Measurements from ENCODE around the gene PTPRD. TPM values are rescaled to one million over a fixed set of nuclear protein-coding genes. Genes with fewer than 3 reads are reported as not detected.

Gene PTPRD
- total RNA-seq, 1 donor from 2014 or later: 6.1 TPM

- intact Hi-C loops (cut with micrococcal nuclease): no loop called here
- ATAC-seq (peak; percentile 37), DNase-seq (no peak)
Observed at GRCh38 chr9:8649807-8650206, 1963.0 kb downstream of the PTPRD start.

- intact Hi-C loops (cut with micrococcal nuclease): no loop called here
- DNase-seq (no peak), ATAC-seq (no peak)
Observed at GRCh38 chr9:8649160-8649559, 1963.6 kb downstream of the PTPRD start.

- no peak for DNase-seq
- intact Hi-C loops (cut with micrococcal nuclease): no loop called here
Observed at GRCh38 chr9:8648271-8648845, 1964.4 kb downstream of the PTPRD start.

GRCh38 chr9:8647824-8648223, 1965.0 kb downstream of the PTPRD start:
- intact Hi-C loops (cut with micrococcal nuclease): no loop called here
- ATAC-seq (no peak), DNase-seq (no peak)

More at GRCh38 chr9:8648271-8648845, 1964.4 kb downstream of the PTPRD start:
- no peak for ATAC-seq

- DNase-seq (no peak), ATAC-seq (no peak)
- intact Hi-C loops (cut with micrococcal nuclease): no loop called here
Observed at GRCh38 chr9:8644571-8644970, 1968.2 kb downstream of the PTPRD start.

- intact Hi-C loops (cut with micrococcal nuclease): no loop called here
- ATAC-seq (no peak), DNase-seq (no peak)
Observed at GRCh38 chr9:8643896-8644295, 1968.9 kb downstream of the PTPRD start.

- DNase-seq (no peak), ATAC-seq (no peak)
- intact Hi-C loops (cut with micrococcal nuclease): no loop called here
Observed at GRCh38 chr9:8643464-8643863, 1969.3 kb downstream of the PTPRD start.

- intact Hi-C loops (cut with micrococcal nuclease): no loop called here
- ATAC-seq (no peak), DNase-seq (no peak)
Observed at GRCh38 chr9:8640761-8641160, 1972.0 kb downstream of the PTPRD start.

- ATAC-seq (no peak), DNase-seq (no peak)
- intact Hi-C loops (cut with micrococcal nuclease): no loop called here
Observed at GRCh38 chr9:8637626-8638025, 1975.2 kb downstream of the PTPRD start.

GRCh38 chr9:8633784-8634183, 1979.0 kb downstream of the PTPRD start:
- DNase-seq (no peak), ATAC-seq (no peak)
- intact Hi-C loops (cut with micrococcal nuclease): no loop called here

GRCh38 chr9:8632493-8632892, 1980.3 kb downstream of the PTPRD start:
- intact Hi-C loops (cut with micrococcal nuclease): no loop called here
- ATAC-seq: no peak
- no peak for DNase-seq

GRCh38 chr9:8628791-8629190, 1984.0 kb downstream of the PTPRD start:
- ATAC-seq (peak; percentile 61), DNase-seq (no peak)
- intact Hi-C loops (cut with micrococcal nuclease): no loop called here

GRCh38 chr9:8627976-8628679, 1984.7 kb downstream of the PTPRD start:
- intact Hi-C loops (cut with micrococcal nuclease): no loop called here
- DNase-seq (no peak), ATAC-seq (no peak)

GRCh38 chr9:8622871-8623270, 1989.9 kb downstream of the PTPRD start:
- no peak for ATAC-seq
- no peak for DNase-seq
- intact Hi-C loops (cut with micrococcal nuclease): no loop called here

- intact Hi-C loops (cut with micrococcal nuclease): no loop called here
- DNase-seq (no peak), ATAC-seq (no peak)
Observed at GRCh38 chr9:8622222-8622802, 1990.5 kb downstream of the PTPRD start.

GRCh38 chr9:8621416-8621815, 1991.4 kb downstream of the PTPRD start:
- intact Hi-C loops (cut with micrococcal nuclease): no loop called here
- ATAC-seq (no peak), DNase-seq (no peak)

GRCh38 chr9:8616414-8616813, 1996.4 kb downstream of the PTPRD start:
- no peak for DNase-seq
- no peak for ATAC-seq
- intact Hi-C loops (cut with micrococcal nuclease): no loop called here

GRCh38 chr9:8614926-8615440, 1997.8 kb downstream of the PTPRD start:
- intact Hi-C loops (cut with micrococcal nuclease): no loop called here
- no peak for ATAC-seq
- DNase-seq: no peak

- intact Hi-C loops (cut with micrococcal nuclease): no loop called here
Observed at GRCh38 chr9:8613346-8613825, 1999.4 kb downstream of the PTPRD start.

GRCh38 chr9:8611153-8611552, 2001.6 kb downstream of the PTPRD start:
- DNase-seq: no peak
- ATAC-seq: no peak
- intact Hi-C loops (cut with micrococcal nuclease): no loop called here

More at GRCh38 chr9:8613346-8613825, 1999.4 kb downstream of the PTPRD start:
- DNase-seq (no peak), ATAC-seq (peak; percentile 92)

All from left ventricle myocardium superior (tissue), 1 donor.